HG03139 (cell line): ENCODE data around the gene E2F1.

Source experiments
- ATAC-seq: cut with Tn5 transposase; IDR thresholded peaks from one replicate; pipeline ENCODE4 v1.9.1; 2021; ENCODE audit not compliant: unreplicated experiment

Gene E2F1

DNA sequence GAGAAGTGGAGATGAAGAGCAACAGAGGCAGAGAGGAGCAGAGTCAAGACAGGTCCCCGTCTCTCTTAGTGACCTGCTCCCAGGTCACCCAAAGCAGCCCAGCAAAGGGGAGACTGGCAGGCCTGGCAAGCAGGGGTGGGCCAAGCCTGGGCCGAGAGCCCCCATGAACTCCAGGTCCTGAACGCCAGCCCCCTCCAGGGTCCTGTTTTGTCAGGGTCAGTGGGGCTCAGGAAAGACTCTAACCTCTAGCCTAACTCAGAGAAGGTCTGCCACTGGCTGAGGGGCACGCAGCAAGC lies 13.1 kb downstream of the E2F1 start:
- ATAC-seq: no peak

- no peak for ATAC-seq
Measured at GRCh38 chr20:33672426-33673113, 13.6 kb downstream of the E2F1 start.

DNA sequence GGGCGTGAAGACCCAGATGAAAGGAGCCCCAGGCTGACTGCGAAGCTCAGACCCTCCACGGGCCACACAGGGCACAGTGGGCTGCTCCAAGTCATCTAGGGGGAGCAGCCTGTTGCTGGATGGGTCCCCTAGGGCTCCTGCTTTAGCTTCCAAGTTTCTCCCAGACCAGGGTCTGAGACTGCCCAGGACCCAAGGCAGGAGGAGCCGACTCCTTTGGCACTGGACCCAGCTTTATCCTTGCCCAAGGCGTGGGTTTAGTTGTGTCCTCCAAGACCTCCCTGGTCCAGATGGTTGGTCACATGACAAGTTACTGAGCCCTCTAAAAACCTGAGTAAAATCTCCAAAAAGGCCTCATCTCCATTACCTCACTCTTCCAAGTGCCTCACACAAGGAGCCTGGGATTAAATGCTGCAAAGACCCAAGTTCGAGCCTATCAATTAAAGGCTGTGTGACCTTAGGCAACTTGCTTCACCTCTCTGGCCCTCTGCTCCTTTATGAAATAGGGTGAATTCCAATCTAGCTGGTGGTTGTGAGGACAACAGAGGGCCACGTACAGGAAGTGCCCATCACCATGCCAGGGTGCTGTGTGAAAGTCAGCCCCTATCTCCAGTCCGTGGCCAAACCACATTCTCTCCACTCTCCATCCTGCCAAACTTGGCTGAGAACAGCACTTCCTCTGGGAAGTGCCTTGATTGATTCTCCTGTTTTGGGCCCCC lies 14.5 kb downstream of the E2F1 start:
- ATAC-seq: no peak

DNA sequence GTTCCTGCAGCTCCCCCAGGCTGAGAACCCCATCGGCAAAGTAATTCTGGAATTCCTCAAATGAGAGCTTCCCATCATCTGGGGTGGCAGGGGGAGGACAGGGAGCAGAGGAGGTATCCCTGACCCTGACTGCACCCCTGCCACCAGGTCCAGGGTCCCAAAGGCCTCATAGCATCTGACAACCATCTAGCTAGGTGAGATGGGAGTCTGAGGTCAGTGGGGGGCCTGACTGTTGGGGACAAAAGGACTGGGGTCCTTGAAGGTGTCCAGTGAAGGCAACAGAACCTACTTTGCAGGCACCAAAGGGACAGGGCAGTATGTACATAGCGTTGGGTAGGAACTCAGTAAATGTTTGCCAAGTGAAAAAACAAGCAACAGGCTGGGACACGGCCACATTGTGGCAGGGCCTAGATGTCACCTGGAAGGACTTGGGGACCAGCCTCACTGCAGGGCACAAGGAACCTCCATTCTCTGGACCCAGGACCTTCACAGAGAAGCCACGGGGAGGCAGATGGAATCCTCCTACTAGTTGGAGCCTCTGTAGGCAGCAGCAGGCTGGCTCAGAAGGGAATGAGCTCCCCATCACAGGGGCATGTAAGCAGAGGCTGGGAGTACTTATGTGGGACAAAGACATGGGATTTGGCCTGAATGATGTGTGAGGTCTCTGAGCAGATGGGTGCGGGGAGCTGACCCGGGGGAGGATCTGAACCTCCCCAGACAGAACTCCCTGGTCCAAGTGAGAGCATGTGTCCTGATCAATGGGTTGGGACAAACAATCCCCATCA lies 15.3 kb downstream of the E2F1 start:
- ATAC-seq: no peak

DNA sequence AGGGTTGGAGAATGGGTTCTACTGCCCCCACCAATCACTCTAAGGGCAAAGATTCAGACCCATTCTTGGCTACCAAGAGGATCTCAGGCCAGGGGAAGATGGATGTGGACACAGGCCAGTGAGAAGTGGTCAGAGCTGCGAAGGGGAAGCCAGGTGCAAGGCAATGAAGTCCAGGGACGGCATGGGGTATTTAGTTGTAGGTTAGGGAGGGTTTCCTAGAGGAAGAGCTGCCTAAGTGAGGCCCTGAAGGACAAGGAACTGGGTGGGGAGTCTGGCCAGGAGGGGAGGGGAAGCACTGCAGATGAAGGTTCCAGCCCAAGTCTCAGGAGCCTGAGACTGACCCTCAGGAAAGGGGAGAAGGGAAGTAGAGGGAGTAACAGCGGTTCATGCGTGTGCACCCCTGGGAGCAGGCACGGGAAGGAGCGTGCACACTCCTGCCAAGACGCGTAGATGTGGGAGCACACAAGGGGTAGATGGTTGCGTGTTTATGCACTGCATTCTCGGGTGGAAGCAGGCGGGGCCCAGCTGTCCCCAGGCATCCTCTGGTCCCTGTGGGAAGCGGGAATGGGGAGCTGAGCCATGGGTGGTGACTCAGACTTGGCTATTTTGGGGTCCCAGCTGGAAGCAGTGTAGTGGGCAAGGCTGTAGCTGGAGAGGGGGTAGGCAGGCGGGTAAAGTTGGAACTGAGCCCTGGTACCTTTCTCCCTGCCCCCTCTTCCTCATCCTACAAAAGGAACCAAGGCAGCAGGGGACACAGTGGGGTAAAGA lies 16.1 kb downstream of the E2F1 start:
- ATAC-seq: no peak

DNA sequence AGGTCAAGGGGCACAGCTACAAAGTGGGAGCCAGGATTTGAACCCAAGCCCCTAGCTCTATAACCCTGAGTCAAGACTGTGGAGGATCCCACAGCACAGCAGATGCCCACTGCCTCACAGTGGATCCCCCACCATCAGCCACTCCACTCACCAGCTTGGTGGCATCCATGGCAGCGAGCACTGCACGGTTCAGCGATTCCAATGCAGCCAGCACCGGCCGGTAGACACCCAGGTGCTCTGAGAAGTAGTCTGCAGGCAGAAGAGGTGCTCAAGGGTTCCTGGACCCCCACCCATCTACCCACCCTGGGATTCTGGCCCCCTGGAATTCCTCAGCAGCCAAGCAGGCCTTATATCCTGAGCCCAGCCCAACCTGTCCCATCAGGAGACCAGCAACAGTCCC lies 17.0 kb downstream of the E2F1 start:
- no peak for ATAC-seq

- no peak for ATAC-seq
Measured at GRCh38 chr20:33668466-33669155, 17.6 kb downstream of the E2F1 start.

DNA sequence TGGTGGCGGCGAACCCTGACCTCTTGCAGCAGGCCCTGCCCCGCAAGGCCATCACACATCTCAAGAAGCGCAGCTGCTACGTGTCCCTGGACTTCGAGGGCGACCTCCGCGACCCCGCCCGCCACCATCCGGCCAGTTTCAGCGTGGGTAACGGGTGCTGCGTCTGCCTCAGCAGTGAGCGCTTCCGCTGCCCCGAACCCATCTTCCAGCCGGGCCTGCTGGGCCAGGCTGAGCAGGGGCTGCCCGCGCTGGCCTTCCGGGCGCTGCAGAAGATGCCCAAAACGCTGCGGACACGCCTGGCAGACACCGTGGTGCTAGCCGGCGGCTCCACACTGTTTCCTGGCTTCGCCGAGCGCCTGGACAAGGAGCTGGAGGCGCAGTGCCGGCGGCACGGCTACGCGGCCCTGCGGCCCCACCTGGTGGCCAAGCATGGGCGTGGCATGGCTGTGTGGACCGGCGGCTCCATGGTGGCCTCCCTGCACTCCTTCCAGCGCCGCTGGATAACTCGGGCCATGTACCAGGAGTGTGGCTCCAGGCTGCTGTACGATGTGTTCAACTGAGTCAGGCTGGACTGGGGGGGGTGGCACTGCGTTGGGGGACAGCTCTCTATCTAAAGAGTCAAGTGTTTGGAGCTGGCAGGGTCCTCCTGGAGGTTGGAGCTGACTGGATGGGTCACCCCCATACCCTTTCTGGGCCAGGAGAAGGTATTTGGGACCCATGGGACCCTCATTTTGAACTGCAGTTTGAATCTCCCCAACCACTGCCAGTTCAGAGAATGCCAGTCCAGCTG lies 18.3 kb downstream of the E2F1 start:
- ATAC-seq: peak; percentile 35

DNA sequence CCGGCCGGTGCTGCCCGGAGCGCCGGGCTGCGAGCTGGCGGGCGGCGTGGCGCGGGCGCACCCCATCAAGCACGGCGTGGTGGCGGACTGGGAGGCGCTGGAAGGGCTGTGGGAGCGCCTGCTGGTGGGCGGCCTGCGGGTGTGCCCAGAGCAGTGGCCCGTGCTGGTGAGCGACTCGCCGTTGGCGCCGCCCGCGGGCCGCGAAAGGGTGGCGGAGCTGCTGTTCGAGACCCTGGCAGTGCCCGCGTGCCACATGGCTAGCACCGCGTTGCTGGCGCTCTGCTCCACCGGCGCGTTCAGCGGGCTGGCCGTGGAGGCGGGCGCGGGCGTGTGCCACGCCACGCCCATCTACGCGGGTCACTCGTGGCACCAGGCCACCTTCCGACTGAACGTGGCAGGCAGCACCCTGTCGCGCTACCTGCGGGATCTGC lies 18.9 kb downstream of the E2F1 start:
- ATAC-seq: peak; percentile 2

GRCh38 chr20:33666293-33667244 lies 19.6 kb downstream of the E2F1 start, which contains the start of gene ACTL10:
Gene ACTL10 (plus strand): TSS chr20:33666943. CDS start chr20:33667498, 555 bp downstream.
- ATAC-seq: peak; percentile 50

GRCh38 chr20:33664762-33665144 lies 21.4 kb downstream of the E2F1 start:
- ATAC-seq: no peak

DNA sequence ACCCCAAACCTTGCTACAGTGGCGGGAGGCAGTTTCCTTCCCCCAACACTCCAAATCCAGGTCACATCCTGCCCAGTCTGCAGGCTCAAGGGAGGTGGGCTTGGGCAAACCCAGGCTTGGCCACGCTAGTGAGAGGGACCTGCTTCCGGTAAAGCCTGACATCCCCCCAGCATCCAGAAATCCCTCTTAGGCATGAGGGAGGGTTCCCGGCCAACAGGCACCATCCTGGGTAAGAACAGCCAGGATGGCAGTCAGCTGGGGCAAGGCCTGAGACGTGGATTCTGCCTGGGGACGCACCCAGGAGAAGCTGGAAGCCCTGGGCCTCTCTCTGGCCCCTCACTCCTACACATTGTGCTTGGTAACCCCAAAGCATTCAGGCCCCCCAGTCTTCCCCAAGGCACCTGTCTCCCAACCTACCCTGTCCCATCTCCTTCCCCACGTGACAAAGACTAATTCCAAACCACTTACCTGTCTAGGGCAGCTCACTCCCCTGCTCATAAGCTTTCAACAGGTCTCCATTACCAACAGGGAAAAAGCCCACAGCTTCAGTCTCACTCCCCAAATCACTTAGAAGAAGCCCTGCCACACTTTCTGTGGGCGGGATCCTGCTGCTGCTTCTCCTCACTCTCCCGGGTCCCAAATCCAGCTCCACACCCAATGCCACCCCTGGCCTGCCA lies 22.0 kb downstream of the E2F1 start:
- ATAC-seq: no peak

DNA sequence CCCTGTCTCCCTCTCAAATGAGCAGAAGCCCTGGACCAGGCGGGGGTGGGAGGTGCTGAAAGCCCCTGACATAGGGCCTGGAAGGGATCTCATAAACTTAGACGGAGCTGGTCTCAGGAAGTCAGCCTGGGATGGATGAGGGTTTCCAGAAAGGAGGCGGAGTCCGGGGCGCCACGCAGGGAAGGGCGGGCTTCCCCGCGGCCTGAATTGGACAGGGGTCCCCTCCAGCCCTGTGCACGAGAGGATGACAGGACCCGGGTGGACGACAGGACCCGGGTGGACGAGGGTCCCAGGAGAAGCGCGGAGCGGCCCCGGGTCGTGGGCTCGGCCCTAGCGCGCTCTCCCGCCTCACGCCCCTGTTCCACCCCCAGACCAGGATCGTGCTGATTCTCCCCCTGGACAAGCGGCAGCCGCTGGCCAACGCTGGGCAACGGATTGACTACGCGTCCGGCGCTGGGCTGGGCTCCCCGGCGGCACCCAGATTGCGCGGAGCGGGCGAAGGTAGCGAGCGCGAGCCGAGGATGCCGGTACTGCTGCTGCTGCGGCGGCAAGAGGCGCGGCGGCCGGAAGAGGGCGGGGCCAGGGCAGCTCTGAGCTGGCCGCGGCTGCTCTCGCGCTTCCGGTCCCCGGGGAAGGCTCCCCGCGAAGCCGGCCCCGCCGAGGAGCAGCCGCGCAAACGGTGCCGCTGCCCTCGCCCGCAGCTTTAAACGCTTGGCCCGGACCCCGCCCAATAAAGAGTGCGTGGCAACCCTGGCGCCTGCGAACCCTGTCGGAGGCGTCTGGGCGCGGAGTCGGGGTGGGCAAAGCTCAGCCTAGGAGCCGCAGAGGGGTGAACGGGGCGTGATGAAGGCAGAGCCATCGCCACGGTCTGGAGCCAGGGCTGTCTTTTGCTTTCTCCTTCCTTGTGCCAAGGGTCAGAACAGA lies 22.8 kb downstream of the E2F1 start:
- ATAC-seq: peak; percentile 43

GRCh38 chr20:33662172-33662571 lies 24.0 kb downstream of the E2F1 start, which contains the start of gene C20orf144:
Gene C20orf144 (plus strand): TSS chr20:33662327. CDS start chr20:33662346, 19 bp downstream.
- no peak for ATAC-seq

GRCh38 chr20:33660685-33661058 lies 25.5 kb downstream of the E2F1 start:
- ATAC-seq: no peak

GRCh38 chr20:33660035-33660684 lies 26.0 kb downstream of the E2F1 start:
- ATAC-seq: no peak
